Uterus (tissue), 2 donors: ENCODE measurements around the gene TSTD1.

Source experiments
- CTCF ChIP-seq, 4 experiments: fragments of 200-600 bp in 2 of 4; fragments of 450-650 bp in 2 of 4; sonication (generic) in 2 of 4; IDR thresholded peaks; one replicate each; pipeline ENCODE4 v1.5.1; 2016 to 2019; ENCODE audit warnings: antibody characterized with exemption in 4 of 4, mild to moderate bottlenecking in 2 of 4, moderate library complexity in 1 of 4
- POLR2A ChIP-seq, 2 donors: fragments of 450-650 bp; IDR thresholded peaks; one replicate each; pipeline ENCODE4 v1.6.1; 2016; ENCODE audit warnings: antibody characterized with exemption in 2 of 2, mild to moderate bottlenecking in 1 of 2, moderate library complexity in 1 of 2

- TF ChIP-seq CTCF (IDR thresholded peaks at IDR 0.05) (no peak), POLR2A (IDR thresholded peaks at IDR 0.05) (no peak)
These were observed 8.0 kb upstream of the TSTD1 start for GRCh38 chr1:161046605-161047228.
